PC-9 (cell line): ENCODE measurements around the gene RUFY3. TPM values are rescaled to one million over a fixed set of nuclear protein-coding genes. Genes with fewer than 3 reads are reported as not detected.

ENCODE experiments used
- BruUV-seq: library from RNA; stranded (reverse); fragments of 400-500 nt; replicated peaks from 2 replicates; lab custom pipeline; 2021; lab: Mats Ljungman, UMichigan
- CTCF ChIA-PET: fragments of 300-600 bp; sonication (Branson Sonifier 250); formaldehyde crosslinking; loops from one replicate; lab custom pipeline; 2022; ENCODE audit warnings: antibody characterized with exemption; lab: Charles Lee
- POLR2A ChIA-PET: fragments of 300-600 bp; sonication (Branson Sonifier 250); formaldehyde crosslinking; loops from one replicate; lab custom pipeline; 2022; ENCODE audit warnings: antibody characterized with exemption; ENCODE audit not compliant: unreplicated experiment; lab: Charles Lee
- DNase-seq, 2 experiments: peaks; one replicate each; pipeline versions ENCODE4 v3.0.0 to v3.0.0-alpha.2; 2015 to 2022; ENCODE audit warnings: mixed read lengths in 1 of 2
- H2AFZ ChIP-seq: fragments of 200-600 bp; sonication (generic); 2 replicates; pipeline ENCODE4 v1.8.1; 2017; ENCODE audit warnings: antibody characterized with exemption
- H3F3A ChIP-seq: fragments of 200-600 bp; sonication (generic); 2 replicates; pipeline ENCODE4 v1.8.1; 2017; ENCODE audit warnings: antibody characterized with exemption, mild to moderate bottlenecking, low read depth; ENCODE audit not compliant: insufficient read depth
- H3K27ac ChIP-seq: fragments of 200-600 bp; sonication (generic); 2 replicates; pipeline ENCODE4 v1.6.1; 2016; ENCODE audit warnings: mixed run types
- H3K27me3 ChIP-seq: fragments of 200-600 bp; sonication (generic); 2 replicates; pipeline ENCODE4 v1.6.1; 2016; ENCODE audit warnings: low read depth, mixed run types; ENCODE audit not compliant: insufficient read depth
- H3K36me3 ChIP-seq: fragments of 200-600 bp; sonication (generic); 2 replicates; pipeline ENCODE4 v1.6.1; 2016; ENCODE audit warnings: low read depth, mixed run types
- H3K4me1 ChIP-seq: fragments of 200-600 bp; sonication (generic); replicated peaks from 2 replicates; pipeline ENCODE4 v1.6.1; 2016; ENCODE audit warnings: mixed run types; ENCODE audit not compliant: insufficient read depth
- H3K4me2 ChIP-seq: fragments of 200-600 bp; sonication (generic); 2 replicates; pipeline ENCODE4 v1.6.1; 2017; ENCODE audit warnings: mixed run types
- H3K4me3 ChIP-seq: fragments of 200-600 bp; sonication (generic); 2 replicates; pipeline ENCODE4 v1.6.1; 2016; ENCODE audit warnings: mixed run types
- H3K79me2 ChIP-seq: fragments of 200-600 bp; sonication (generic); 2 replicates; pipeline ENCODE4 v1.6.1; 2017; ENCODE audit warnings: low read depth, mixed run types
- H3K9me2 ChIP-seq: fragments of 200-600 bp; sonication (generic); 2 replicates; pipeline ENCODE4 v1.8.1; 2017; ENCODE audit warnings: mild to moderate bottlenecking; ENCODE audit not compliant: insufficient read depth
- H3K9me3 ChIP-seq: fragments of 200-600 bp; sonication (generic); 2 replicates; pipeline ENCODE4 v1.8.1; 2016; ENCODE audit warnings: low read depth; ENCODE audit not compliant: insufficient read depth
- H4K20me1 ChIP-seq: fragments of 200-600 bp; sonication (generic); 2 replicates; pipeline ENCODE4 v1.8.1; 2017; ENCODE audit not compliant: insufficient read depth
- CTCF ChIP-seq: fragments of 200-600 bp; sonication (generic); conservative IDR thresholded peaks from 2 replicates; pipeline ENCODE4 v1.6.1; 2017; ENCODE audit warnings: mixed run types, antibody characterized with exemption, mild to moderate bottlenecking, moderate library complexity
- EZH2 ChIP-seq: fragments of 200-600 bp; sonication (generic); IDR thresholded peaks from 2 replicates; pipeline ENCODE4 v1.8.0; 2017; ENCODE audit warnings: antibody characterized with exemption, low read depth
- intact Hi-C: fragments of 100-400 bp; cut with micrococcal nuclease; formaldehyde crosslinking; loops from one replicate; pipeline ENCODE4 v1.10.0; 2022; ENCODE audit not compliant: unreplicated experiment
- total RNA-seq: library from RNA; stranded (reverse); gene quantifications from 2 replicates; pipeline ENCODE4 v1.2.3, GENCODE V29; 2021

RUFY3 gene
- total RNA-seq, 1 experiment from 2014 or later: 23.6 TPM

GRCh38 chr4:70772929-70773555 is 51.3 kb downstream of the RUFY3 start:
- no peak for TF ChIP-seq EZH2
- TF ChIP-seq CTCF: no peak
- BruUV-seq: no TSS peak
- intact Hi-C loops: no loop called here
- H3K9me2 ChIP-seq: no peaks in the 10 kb centered on the region
- no peaks in the 10 kb centered on the region for H3K79me2 ChIP-seq
- H3F3A ChIP-seq: no peaks in the 10 kb centered on the region
- no peaks in the 10 kb centered on the region for H3K36me3 ChIP-seq
- CTCF ChIA-PET: no interaction called here
- no peak overlapping the region for H3K4me3 ChIP-seq
- H3K4me1 ChIP-seq: no peaks in the 10 kb centered on the region
- DNase-seq: no peak
- no peak overlapping the region for H2AFZ ChIP-seq
- no peaks in the 10 kb centered on the region for H4K20me1 ChIP-seq
- no peaks in the 10 kb centered on the region for H3K9me3 ChIP-seq
- H3K27me3 ChIP-seq: no peaks in the 10 kb centered on the region
- POLR2A ChIA-PET: no interaction called here
- H3K4me2 ChIP-seq: no peak overlapping the region
- no peak overlapping the region for H3K27ac ChIP-seq

GRCh38 chr4:70778888-70779422 is 57.2 kb downstream of the RUFY3 start:
- H2AFZ ChIP-seq: no peak overlapping the region
- no peak overlapping the region for H3K4me3 ChIP-seq
- CTCF ChIA-PET: no interaction called here
- H3K4me1 ChIP-seq: no peaks in the 10 kb centered on the region
- no peak overlapping the region for H3K4me2 ChIP-seq
- no peaks in the 10 kb centered on the region for H3K79me2 ChIP-seq
- TF ChIP-seq EZH2: no peak
- TF ChIP-seq CTCF: no peak
- no peaks in the 10 kb centered on the region for H3K27me3 ChIP-seq
- intact Hi-C loops: no loop called here
- no peaks in the 10 kb centered on the region for H3K36me3 ChIP-seq
- DNase-seq: no peak
- POLR2A ChIA-PET: no interaction called here
- H3K9me3 ChIP-seq: no peaks in the 10 kb centered on the region
- H3K27ac ChIP-seq: no peak overlapping the region
- H3F3A ChIP-seq: no peaks in the 10 kb centered on the region
- BruUV-seq: no TSS peak
- H3K9me2 ChIP-seq: no peaks in the 10 kb centered on the region
- H4K20me1 ChIP-seq: no peaks in the 10 kb centered on the region

GRCh38 chr4:70783096-70783495 is 61.3 kb downstream of the RUFY3 start:
- H4K20me1 ChIP-seq: no peaks in the 10 kb centered on the region
- no TSS peak for BruUV-seq
- no peaks in the 10 kb centered on the region for H3K4me1 ChIP-seq
- no peaks in the 10 kb centered on the region for H3K9me3 ChIP-seq
- no peak for DNase-seq
- ChIA-PET POLR2A (no interaction called here), CTCF (no interaction called here)
- no peaks in the 10 kb centered on the region for H3K9me2 ChIP-seq
- H3K36me3 ChIP-seq: no peaks in the 10 kb centered on the region
- intact Hi-C loops: no loop called here
- H3K4me2 ChIP-seq: no peak overlapping the region
- no peak for TF ChIP-seq EZH2
- TF ChIP-seq CTCF: no peak
- H2AFZ ChIP-seq: no peak overlapping the region
- H3K27me3 ChIP-seq: no peaks in the 10 kb centered on the region
- no peaks in the 10 kb centered on the region for H3F3A ChIP-seq
- H3K27ac ChIP-seq: no peak overlapping the region
- H3K79me2 ChIP-seq: no peaks in the 10 kb centered on the region
- H3K4me3 ChIP-seq: no peak overlapping the region
